ENCODE measurements around the gene APELA. TPM values are rescaled to one million over a fixed set of nuclear protein-coding genes. Genes with fewer than 3 reads are reported as not detected.
"Not testable (repeated sequence)": the region's sequence is repeated elsewhere in the genome, so short reads cannot be mapped to it uniquely, and the experiment has no call there.

Gene APELA
- total and polyA plus RNA-seq, 2 donors (not counting 1 experiment from before 2014, with no cell fraction given) = not detected

- no peaks in the 10 kb centered on the region for H3K4me1 Mint-ChIP-seq
- H3K4me2 ChIP-seq (replicated peaks; ENCODE audit: low read depth, low read length, poor library complexity, severe bottlenecking) = no peak overlapping the region
- no peaks in the 10 kb centered on the region for H3K9me3 Mint-ChIP-seq (ENCODE audit: insufficient read depth)
- H3K27ac ChIP-seq (ENCODE audit: low read length in 2 of 2) = no peak overlapping the region
- ChIA-PET CTCF (no interaction called here), POLR2A (no interaction called here)
- H3K27me3 Mint-ChIP-seq = peaks cover 19% of the 10 kb centered on the region
- intact Hi-C loops (cut with micrococcal nuclease) = no loop called here
- TF ChIP-seq CTCF (IDR thresholded peaks at IDR 0.05) = no peak
- no peak for TF ChIP-seq EZH2 (IDR thresholded peaks at IDR 0.05; ENCODE audit: borderline replicate concordance, insufficient read depth, low read depth, low read length, poor library complexity, severe bottlenecking)
- no peaks in the 10 kb centered on the region for H4K20me1 ChIP-seq (ENCODE audit: control insufficient read depth, insufficient read depth, low read length, poor library complexity, severe bottlenecking)
- peaks cover 0 to 8% (median 0%) of the 10 kb centered on the region in 3 donors for H3K9me3 ChIP-seq (ENCODE audit: control extremely low read depth in 1 of 3, control insufficient read depth in 2 of 3, insufficient read depth in 1 of 3, low read length in 2 of 3)
- peaks cover 0 to under 1% (median 0%) of the 10 kb centered on the region in 4 experiments for H3K27me3 ChIP-seq (replicated peaks in 1 of 4; ENCODE audit: control extremely low read depth in 1 of 4, control insufficient read depth in 3 of 4, insufficient read depth in 4 of 4, low read length in 3 of 4)
- no peak overlapping the region for H3K9ac ChIP-seq (ENCODE audit: low read length)
- WGBS (ENCODE audit: insufficient coverage) = 92% methylated on average over 10 of the region's 11 CpGs
- no peak overlapping the region for H3K4me3 Mint-ChIP-seq
- ATAC-seq (ENCODE audit: low read depth) = no peak
- no peak for DNase-seq
- H3K4me1 ChIP-seq (ENCODE audit: control insufficient read depth in 2 of 2, insufficient read depth in 2 of 2, low read length in 2 of 2) = no peaks in the 10 kb centered on the region
- no peaks in the 10 kb centered on the region for H3K36me3 ChIP-seq (replicated peaks in 1 of 2; ENCODE audit: control extremely low read depth in 1 of 2, control insufficient read depth in 1 of 2, extremely low read depth in 1 of 2, insufficient read depth in 2 of 2, low read length in 1 of 2)
- no peaks in the 10 kb centered on the region for H3K79me2 ChIP-seq (ENCODE audit: control insufficient read depth, insufficient read depth, low read length)
- no peak overlapping the region for H3K4me3 ChIP-seq (ENCODE audit: control extremely low read depth in 1 of 5, extremely low read depth in 1 of 5, insufficient read depth in 1 of 5, low read depth in 2 of 5, low read length in 4 of 5)
- H3K27ac Mint-ChIP-seq = no peak overlapping the region
- H2AFZ ChIP-seq (ENCODE audit: insufficient read depth, low read depth, low read length, poor library complexity, severe bottlenecking) = no peak overlapping the region
Observed at GRCh38 chr4:164933244-164933643, 56.3 kb downstream of the APELA start.

GRCh38 chr4:164935363-164935762 is 58.4 kb downstream of the APELA start:
- Histone ChIP-seq H3K79me2 (ENCODE audit: control insufficient read depth, insufficient read depth, low read length) (no peaks in the 10 kb centered on the region), H3K4me1 (ENCODE audit: control insufficient read depth in 2 of 2, insufficient read depth in 2 of 2, low read length in 2 of 2) (no peaks in the 10 kb centered on the region), H3K9me3 (ENCODE audit: control extremely low read depth in 1 of 3, control insufficient read depth in 2 of 3, insufficient read depth in 1 of 3, low read length in 2 of 3) (peaks cover 0 to 3% (median 0%) of the 10 kb centered on the region in 3 donors), H2AFZ (ENCODE audit: insufficient read depth, low read depth, low read length, poor library complexity, severe bottlenecking) (no peak overlapping the region), H3K4me2 (replicated peaks; ENCODE audit: low read depth, low read length, poor library complexity, severe bottlenecking) (no peak overlapping the region), H3K4me3 (ENCODE audit: control extremely low read depth in 1 of 5, extremely low read depth in 1 of 5, insufficient read depth in 1 of 5, low read depth in 2 of 5, low read length in 4 of 5) (no peak overlapping the region), H3K27ac (ENCODE audit: low read length in 2 of 2) (no peak overlapping the region), H4K20me1 (ENCODE audit: control insufficient read depth, insufficient read depth, low read length, poor library complexity, severe bottlenecking) (no peaks in the 10 kb centered on the region), H3K27me3 (replicated peaks in 1 of 4; ENCODE audit: control extremely low read depth in 1 of 4, control insufficient read depth in 3 of 4, insufficient read depth in 4 of 4, low read length in 3 of 4) (peaks cover 0 to 3% (median 1%) of the 10 kb centered on the region in 4 experiments), H3K36me3 (replicated peaks in 1 of 2; ENCODE audit: control extremely low read depth in 1 of 2, control insufficient read depth in 1 of 2, extremely low read depth in 1 of 2, insufficient read depth in 2 of 2, low read length in 1 of 2) (no peaks in the 10 kb centered on the region), H3K9ac (ENCODE audit: low read length) (no peak overlapping the region)
- intact Hi-C loops (cut with micrococcal nuclease) = no loop called here
- H3K4me1 Mint-ChIP-seq = no peaks in the 10 kb centered on the region
- no peak overlapping the region for H3K4me3 Mint-ChIP-seq
- H3K27me3 Mint-ChIP-seq = peaks cover 31% of the 10 kb centered on the region
- no CpG with 5 or more reads among the region's 1 CpG for WGBS (ENCODE audit: insufficient coverage)
- H3K9me3 Mint-ChIP-seq (ENCODE audit: insufficient read depth) = no peaks in the 10 kb centered on the region
- ChIA-PET CTCF (no interaction called here), POLR2A (no interaction called here)
- TF ChIP-seq CTCF (IDR thresholded peaks at IDR 0.05) (no peak), EZH2 (IDR thresholded peaks at IDR 0.05; ENCODE audit: borderline replicate concordance, insufficient read depth, low read depth, low read length, poor library complexity, severe bottlenecking) (no peak)
- ATAC-seq (ENCODE audit: low read depth) = no peak
- DNase-seq = no peak
- no peak overlapping the region for H3K27ac Mint-ChIP-seq

DNA sequence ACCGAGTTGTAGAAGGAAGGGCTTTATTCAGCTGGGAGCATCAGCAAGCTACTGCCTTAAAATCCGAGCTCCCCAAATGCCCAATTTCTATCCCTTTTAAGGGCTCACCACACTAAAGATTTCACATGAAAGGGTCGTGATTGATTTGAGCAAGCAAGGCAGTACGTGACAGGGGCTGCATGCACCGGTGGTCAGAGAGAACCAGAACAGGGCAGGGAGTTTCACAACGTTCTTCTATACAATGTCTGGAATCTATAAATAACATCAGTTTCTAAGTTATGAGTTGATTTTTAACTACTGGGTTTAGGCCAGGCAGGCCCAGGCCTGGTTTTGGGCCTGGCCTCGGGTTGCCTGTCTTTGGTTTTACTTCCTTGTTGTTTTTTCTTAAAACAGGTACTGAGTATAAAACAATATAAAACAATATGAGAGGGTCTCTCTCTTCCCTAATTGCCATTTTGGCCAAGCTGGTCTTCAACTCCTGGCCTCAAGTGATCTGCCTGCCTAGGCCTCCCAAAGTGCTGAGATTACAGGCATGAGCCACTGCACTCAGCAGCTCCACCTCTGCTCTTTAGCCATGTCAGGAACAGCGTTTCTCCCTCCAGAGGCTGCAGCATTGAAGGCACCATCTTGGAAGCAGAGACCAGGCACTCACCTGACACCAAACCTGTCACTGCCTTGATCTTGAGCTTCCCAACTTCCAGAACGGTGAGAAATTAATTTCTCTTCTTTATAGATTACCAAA is 59.1 kb downstream of the APELA start:
- H3K9me3 ChIP-seq (ENCODE audit: control extremely low read depth in 1 of 3, control insufficient read depth in 2 of 3, insufficient read depth in 1 of 3, low read length in 2 of 3); H3K4me1 ChIP-seq (ENCODE audit: control insufficient read depth in 2 of 2, insufficient read depth in 2 of 2, low read length in 2 of 2); H3K4me3 Mint-ChIP-seq; POLR2A ChIA-PET; CTCF ChIA-PET; intact Hi-C loops (cut with micrococcal nuclease); H3K27ac ChIP-seq (ENCODE audit: low read length in 2 of 2); H4K20me1 ChIP-seq (ENCODE audit: control insufficient read depth, insufficient read depth, low read length, poor library complexity, severe bottlenecking); ATAC-seq (ENCODE audit: low read depth); H3K4me3 ChIP-seq (ENCODE audit: control extremely low read depth in 1 of 5, extremely low read depth in 1 of 5, insufficient read depth in 1 of 5, low read depth in 2 of 5, low read length in 4 of 5); H3K79me2 ChIP-seq (ENCODE audit: control insufficient read depth, insufficient read depth, low read length); H3K27me3 ChIP-seq (replicated peaks in 1 of 4; ENCODE audit: control extremely low read depth in 1 of 4, control insufficient read depth in 3 of 4, insufficient read depth in 4 of 4, low read length in 3 of 4); H3K36me3 ChIP-seq (replicated peaks in 1 of 2; ENCODE audit: control extremely low read depth in 1 of 2, control insufficient read depth in 1 of 2, extremely low read depth in 1 of 2, insufficient read depth in 2 of 2, low read length in 1 of 2); H3K4me1 Mint-ChIP-seq; H3K27ac Mint-ChIP-seq; H3K4me2 ChIP-seq (replicated peaks; ENCODE audit: low read depth, low read length, poor library complexity, severe bottlenecking); H3K9me3 Mint-ChIP-seq (ENCODE audit: insufficient read depth); H3K9ac ChIP-seq (ENCODE audit: low read length); DNase-seq; H2AFZ ChIP-seq (ENCODE audit: insufficient read depth, low read depth, low read length, poor library complexity, severe bottlenecking): not testable (repeated sequence)
- peaks cover 33% of the 10 kb centered on the region for H3K27me3 Mint-ChIP-seq
- WGBS (ENCODE audit: insufficient coverage) = 68% methylated on average over 2 of the region's 9 CpGs
